Measurements from ENCODE around the gene DERL2.

DNA sequence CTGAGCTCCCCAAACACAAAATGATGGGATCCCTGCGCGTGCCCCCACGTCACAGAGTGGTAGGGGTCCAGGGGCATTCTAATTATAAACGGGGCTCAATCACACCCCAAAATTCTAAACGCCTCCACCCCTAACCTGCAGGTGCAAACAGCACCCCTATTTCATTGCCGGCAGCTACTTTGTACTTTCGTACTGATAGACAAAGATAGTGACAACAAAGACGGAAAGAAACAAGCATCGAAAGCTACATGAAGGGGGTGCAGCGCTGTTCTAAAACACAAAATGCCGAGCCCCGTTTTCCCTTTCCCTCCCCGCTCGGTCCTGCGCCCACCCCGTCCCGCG is 14.2 kb upstream of the DERL2 start:
- TF ChIP-seq, protein P1, sequence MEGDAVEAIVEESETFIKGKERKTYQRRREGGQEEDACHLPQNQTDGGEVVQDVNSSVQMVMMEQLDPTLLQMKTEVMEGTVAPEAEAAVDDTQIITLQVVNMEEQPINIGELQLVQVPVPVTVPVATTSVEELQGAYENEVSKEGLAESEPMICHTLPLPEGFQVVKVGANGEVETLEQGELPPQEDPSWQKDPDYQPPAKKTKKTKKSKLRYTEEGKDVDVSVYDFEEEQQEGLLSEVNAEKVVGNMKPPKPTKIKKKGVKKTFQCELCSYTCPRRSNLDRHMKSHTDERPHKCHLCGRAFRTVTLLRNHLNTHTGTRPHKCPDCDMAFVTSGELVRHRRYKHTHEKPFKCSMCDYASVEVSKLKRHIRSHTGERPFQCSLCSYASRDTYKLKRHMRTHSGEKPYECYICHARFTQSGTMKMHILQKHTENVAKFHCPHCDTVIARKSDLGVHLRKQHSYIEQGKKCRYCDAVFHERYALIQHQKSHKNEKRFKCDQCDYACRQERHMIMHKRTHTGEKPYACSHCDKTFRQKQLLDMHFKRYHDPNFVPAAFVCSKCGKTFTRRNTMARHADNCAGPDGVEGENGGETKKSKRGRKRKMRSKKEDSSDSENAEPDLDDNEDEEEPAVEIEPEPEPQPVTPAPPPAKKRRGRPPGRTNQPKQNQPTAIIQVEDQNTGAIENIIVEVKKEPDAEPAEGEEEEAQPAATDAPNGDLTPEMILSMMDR (IDR thresholded peaks at IDR 0.05; ENCODE audit: low read length) = no peak
- TF ChIP-seq EZH2 (IDR thresholded peaks at IDR 0.05; ENCODE audit: borderline replicate concordance, low read length) = no peak

All from OCI-LY1 (cell line).